ENCODE measurements around the gene LAMC3. TPM values are rescaled to one million over a fixed set of nuclear protein-coding genes. Genes with fewer than 3 reads are reported as not detected.
"Not testable (repeated sequence)": the region's sequence is repeated elsewhere in the genome, so short reads cannot be mapped to it uniquely, and the experiment has no call there.

LAMC3 gene
- total RNA-seq, 1 donor from 2014 or later = 14.2 TPM

DNA sequence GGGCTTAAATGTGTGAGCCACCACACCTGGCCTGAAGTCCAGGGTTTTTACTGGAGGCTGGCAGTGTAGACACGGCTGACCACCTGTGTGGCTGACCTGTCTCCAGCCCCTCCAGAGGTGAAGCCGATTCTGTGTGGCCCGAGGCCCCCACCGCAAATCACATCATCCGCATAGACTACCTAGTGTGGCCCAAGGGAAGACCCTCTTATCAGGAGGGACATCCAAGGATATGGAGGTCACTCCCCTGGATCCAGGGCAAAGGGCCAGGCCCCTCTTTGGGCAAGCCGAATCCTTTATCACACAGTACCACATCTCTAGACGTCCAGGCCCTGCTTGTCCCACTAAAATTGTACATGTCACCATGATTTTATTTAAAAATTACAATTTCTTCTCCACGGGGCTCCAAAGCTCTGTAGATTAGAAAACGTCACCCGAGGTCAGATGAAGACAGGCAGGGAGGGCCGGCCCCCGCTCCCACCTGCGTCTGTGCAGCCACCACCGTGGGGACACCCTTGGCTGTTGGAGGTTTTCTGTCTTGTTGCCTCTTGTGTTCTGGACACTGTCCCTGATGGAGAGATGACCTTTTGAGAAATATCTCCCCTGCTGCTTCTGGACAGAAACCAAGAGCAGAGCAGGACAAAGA lies 20.1 kb downstream of the LAMC3 start:
- DNase-seq (ENCODE audit: low spot score) = no peak

DNA sequence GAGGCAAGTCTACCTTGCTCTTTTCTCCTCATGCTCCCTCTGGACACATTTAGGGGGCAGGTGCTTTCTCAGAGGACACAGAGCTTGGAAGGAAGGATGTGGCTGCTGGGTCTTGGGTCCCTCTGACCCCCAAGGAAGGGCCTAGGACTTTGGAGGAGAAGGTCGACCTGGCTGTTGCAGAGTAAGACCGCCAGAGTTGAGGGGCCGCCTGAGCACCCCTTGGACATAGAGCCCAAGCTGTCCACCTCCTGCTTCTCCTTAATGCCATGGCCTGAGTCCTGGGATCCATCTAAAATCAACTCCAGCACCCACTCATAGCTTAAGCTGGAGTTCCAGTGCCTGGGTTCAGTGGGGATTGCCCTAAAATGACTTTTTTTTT lies 20.6 kb downstream of the LAMC3 start:
- no peak for DNase-seq (ENCODE audit: low spot score)

- no peak for DNase-seq (ENCODE audit: low spot score)
Observed at GRCh38 chr9:131030239-131031004, 21.4 kb downstream of the LAMC3 start.

DNA sequence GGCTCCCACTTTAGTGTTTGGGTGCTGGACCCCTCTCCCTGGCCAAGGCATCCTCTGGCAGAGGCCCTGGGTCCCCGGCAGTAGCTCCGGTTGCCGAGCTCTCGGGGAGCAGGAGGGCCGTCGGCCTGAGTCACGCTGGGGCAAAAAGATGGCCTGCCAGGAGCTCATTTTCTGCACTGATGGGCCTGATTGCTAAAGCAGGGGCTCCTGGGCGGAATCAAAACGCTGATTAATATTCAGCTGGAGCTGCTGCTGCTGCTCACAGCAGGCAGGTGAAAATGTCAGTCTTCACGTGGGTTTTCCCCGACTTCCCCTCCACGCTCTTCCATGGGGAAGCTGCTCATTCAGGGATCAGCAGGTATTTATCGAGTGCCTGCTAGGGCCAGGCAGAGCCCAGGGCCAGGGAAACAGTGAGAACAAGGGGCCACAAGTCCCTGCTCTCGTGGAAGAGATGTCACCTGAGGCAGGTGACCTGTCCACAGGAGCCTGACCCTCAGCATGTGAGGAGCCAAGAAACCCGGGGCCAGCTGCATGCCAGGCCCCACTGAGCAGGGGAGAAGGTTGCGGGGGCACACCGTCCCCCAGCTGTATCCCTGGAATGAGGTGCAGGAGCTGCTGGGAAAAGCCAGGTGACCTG lies 22.1 kb downstream of the LAMC3 start:
- DNase-seq (ENCODE audit: low spot score) = no peak

- no peak for DNase-seq (ENCODE audit: low spot score)
Observed at GRCh38 chr9:131031642-131032005, 22.6 kb downstream of the LAMC3 start.

- DNase-seq (ENCODE audit: low spot score) = no peak
Observed at GRCh38 chr9:131032384-131032783, 23.4 kb downstream of the LAMC3 start.

GRCh38 chr9:131033269-131034224 lies 24.6 kb downstream of the LAMC3 start:
- no peak for DNase-seq (ENCODE audit: low spot score)

DNA sequence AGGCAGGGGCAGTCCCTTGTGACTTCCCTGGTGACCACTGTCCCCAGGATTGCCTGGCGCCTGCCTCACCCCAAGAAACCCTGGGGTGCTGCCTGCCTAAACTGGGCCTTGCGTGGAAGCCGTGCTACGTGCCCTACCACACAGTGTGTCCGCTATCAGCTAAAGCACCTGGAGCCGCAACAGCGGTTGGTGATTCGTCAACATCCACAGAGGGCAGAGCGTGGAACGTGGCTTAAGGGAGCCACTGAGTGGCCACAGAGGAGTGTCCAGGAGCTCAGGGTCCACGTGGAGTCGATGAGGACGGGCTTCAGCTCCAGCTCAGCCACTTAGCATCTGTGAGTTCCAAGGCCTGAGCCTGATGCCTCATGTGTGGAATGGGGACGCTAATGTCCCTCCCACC lies 25.3 kb downstream of the LAMC3 start:
- no peak for DNase-seq (ENCODE audit: low spot score)

DNA sequence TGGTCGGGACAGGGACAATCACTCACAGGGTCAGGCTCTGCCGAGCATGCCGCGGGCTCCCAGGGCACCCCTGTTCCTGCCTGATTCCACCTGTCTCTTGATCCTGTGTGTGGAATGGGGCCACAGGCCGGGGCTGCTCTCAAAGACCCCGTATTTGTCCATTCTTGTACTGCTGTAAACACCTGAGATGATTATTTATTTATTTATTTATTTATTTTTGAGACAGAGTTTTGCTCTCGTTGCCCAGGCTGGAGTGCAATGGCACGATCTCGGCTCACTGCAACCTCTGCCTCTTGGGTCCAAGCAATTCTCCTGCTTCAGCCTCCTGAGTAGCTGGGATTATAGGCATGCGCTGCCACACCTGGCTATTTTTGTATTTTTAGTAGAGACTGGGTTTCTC lies 25.8 kb downstream of the LAMC3 start:
- DNase-seq (ENCODE audit: low spot score) = not testable (repeated sequence)

DNA sequence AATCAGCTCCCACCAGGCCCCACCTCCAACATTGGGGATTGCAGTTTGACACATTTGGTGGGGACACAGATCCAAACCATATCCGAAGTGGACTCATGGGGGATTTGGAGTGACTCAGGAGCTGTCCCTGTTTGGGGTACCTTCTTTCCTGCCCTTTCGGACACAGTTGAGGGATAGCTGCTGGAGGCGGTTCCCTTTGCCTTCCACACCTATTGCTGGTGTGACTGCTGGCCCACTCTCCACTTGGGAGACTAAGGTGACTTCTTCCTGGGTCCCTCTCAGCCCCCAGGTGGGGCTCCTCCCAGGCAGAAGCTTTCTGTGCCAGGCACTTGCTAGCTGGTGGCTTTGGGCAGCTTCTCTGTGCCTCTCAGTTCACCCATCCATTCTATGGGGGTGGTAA lies 26.6 kb downstream of the LAMC3 start:
- no peak for DNase-seq (ENCODE audit: low spot score)

DNA sequence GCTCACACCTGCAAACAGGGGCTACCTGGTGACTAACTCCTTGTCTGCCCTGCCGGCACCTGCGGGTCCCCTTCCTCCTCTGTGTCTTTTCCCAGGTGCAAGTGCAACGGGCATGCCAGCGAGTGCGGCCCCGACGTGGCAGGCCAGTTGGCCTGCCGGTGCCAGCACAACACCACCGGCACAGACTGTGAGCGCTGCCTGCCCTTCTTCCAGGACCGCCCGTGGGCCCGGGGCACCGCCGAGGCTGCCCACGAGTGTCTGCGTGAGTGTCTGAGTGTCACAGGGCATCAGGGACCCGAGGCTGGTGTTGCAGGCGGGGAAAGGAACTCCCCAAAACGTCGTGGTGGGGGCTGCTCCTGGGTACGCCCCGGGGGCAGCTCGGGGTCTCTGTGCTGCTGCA lies 27.1 kb downstream of the LAMC3 start:
- no peak for DNase-seq (ENCODE audit: low spot score)

- DNase-seq (ENCODE audit: low spot score) = no peak
Observed at GRCh38 chr9:131036529-131037334, 27.8 kb downstream of the LAMC3 start.

- no peak for DNase-seq (ENCODE audit: low spot score)
Observed at GRCh38 chr9:131037335-131038255, 28.6 kb downstream of the LAMC3 start.

GRCh38 chr9:131038256-131039128 lies 29.5 kb downstream of the LAMC3 start:
- no peak for DNase-seq (ENCODE audit: low spot score)

DNA sequence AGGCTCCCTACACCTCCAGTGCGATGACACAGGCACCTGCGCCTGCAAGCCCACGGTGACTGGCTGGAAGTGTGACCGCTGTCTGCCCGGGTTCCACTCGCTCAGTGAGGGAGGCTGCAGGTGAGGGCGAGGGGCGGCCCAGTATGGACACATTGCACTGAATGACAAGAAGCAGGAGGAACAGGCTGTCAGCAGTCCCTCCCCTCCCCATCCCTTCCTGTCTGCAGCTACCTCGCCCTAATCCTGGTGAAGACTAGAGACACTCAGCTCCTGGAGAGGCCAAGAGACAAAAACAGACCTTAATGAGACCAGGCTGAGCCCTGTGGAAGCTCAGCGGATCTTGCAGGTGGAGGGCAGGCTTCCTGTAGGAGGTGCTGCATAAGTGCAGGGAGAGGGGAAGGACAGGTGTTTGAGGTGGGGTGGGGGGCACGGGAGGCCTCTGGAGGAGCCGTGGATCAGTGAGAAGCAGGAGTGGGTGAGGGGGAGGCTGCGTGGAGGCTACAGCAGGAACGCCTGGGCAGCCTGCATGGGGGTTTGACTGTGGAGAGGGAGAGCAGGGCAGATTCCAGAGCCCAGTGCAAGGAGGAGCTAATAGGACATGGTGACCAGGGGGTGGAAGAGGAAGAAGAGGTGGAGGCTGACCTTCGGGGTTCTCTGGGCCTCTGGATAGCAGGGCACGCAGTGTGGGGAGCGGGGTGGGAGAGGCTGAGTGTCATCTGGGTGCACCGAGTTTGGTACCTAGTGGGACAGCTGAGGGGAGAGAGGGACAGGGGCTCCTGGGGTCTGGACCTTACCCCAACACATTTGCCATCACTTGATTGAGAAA lies 30.4 kb downstream of the LAMC3 start:
- no peak for DNase-seq (ENCODE audit: low spot score)

GRCh38 chr9:131042666-131043065 lies 33.7 kb downstream of the LAMC3 start:
- no peak for DNase-seq (ENCODE audit: low spot score)

GRCh38 chr9:131043087-131043486 lies 34.1 kb downstream of the LAMC3 start:
- peak; percentile 16 for DNase-seq (ENCODE audit: low spot score)

GRCh38 chr9:131043646-131044045 lies 34.7 kb downstream of the LAMC3 start:
- no peak for DNase-seq (ENCODE audit: low spot score)
